ENCODE measurements around the gene MMP17. TPM values are rescaled to one million over a fixed set of nuclear protein-coding genes. Genes with fewer than 3 reads are reported as not detected.

MMP17 gene
- total RNA-seq, 4 donors from 2014 or later: 1.3 to 3.1 (median 1.9) TPM

DNA sequence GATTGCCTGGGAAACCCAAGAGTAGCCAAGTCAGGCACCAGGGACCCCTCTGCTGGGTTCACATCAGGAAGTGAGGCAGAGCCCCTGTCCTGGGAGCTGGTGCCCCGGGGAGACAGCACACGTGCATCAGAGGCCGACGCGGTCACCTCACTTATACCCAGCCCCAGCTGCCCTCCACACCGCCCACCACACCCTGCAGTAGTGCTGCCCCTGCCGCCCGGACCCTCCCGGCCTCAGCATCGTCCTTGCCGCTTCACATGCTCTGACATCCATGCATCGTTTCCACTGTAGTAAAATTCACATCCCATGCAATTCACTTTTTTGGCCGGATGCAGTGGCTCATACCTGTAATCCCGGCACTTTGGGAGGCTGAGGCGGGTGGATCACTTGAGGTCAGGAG is 14.0 kb downstream of the MMP17 start:
- 77 to 93% methylated on average over 7 to 14 of the region's 15 CpGs for WGBS, 2 donors
- intact Hi-C loops (cut with DNase I): loop anchor here (10.0 kb wide), 1 partner anchor 163 kb away; no protein-coding TSS in a partner anchor
- Histone ChIP-seq H3K36me3 (peaks cover 0 to 4% (median 0%) of the 10 kb centered on the region in 3 donors), H3K4me3 (no peak overlapping the region), H3K27ac (no peak overlapping the region), H3K27me3 (peaks cover 0 to 12% (median 0%) of the 10 kb centered on the region in 4 donors), H3K9me3 (no peaks in the 10 kb centered on the region), H3K4me1 (no peaks in the 10 kb centered on the region)
- TF ChIP-seq POLR2A (IDR thresholded peaks at IDR 0.05): no peak
- TF ChIP-seq, protein P1, sequence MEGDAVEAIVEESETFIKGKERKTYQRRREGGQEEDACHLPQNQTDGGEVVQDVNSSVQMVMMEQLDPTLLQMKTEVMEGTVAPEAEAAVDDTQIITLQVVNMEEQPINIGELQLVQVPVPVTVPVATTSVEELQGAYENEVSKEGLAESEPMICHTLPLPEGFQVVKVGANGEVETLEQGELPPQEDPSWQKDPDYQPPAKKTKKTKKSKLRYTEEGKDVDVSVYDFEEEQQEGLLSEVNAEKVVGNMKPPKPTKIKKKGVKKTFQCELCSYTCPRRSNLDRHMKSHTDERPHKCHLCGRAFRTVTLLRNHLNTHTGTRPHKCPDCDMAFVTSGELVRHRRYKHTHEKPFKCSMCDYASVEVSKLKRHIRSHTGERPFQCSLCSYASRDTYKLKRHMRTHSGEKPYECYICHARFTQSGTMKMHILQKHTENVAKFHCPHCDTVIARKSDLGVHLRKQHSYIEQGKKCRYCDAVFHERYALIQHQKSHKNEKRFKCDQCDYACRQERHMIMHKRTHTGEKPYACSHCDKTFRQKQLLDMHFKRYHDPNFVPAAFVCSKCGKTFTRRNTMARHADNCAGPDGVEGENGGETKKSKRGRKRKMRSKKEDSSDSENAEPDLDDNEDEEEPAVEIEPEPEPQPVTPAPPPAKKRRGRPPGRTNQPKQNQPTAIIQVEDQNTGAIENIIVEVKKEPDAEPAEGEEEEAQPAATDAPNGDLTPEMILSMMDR (IDR thresholded peaks at IDR 0.05): no peak
- DNase-seq: no peak

DNA sequence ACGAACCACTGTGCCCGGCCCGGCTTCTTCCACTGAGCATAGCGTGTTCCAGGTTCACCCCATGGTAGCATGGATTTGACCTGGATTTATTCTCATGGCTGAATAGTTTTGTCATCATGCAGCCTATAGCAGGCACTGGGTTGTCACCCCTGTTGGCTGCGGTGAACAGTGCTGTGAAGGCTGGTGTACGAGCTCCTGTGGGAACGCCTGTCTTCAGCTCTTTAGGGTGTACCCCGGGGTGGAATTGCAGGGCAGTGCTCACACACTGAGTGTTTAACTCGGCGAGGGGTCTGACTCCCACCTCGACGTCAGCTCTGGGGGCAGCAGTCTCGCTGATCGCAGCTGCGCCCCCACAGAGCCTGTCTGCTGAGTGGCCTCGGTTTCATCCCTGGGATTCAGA is 15.3 kb downstream of the MMP17 start:
- peaks cover 0 to under 1% (median 0%) of the 10 kb centered on the region in 4 donors for H3K27me3 ChIP-seq
- no peaks in the 10 kb centered on the region for H3K4me1 ChIP-seq
- WGBS, 2 donors: 70 to 82% methylated on average over 4 to 7 of the region's 16 CpGs
- no peak for TF ChIP-seq POLR2A (IDR thresholded peaks at IDR 0.05)
- TF ChIP-seq, protein P1 (IDR thresholded peaks at IDR 0.05): no peak
- intact Hi-C loops (cut with DNase I): loop anchor here (10.0 kb wide), 1 partner anchor 161 kb away; no protein-coding TSS in a partner anchor
- peaks cover 0 to 4% (median 0%) of the 10 kb centered on the region in 3 donors for H3K36me3 ChIP-seq
- DNase-seq: no peak
- no peak overlapping the region for H3K4me3 ChIP-seq
- H3K27ac ChIP-seq: no peak overlapping the region
- H3K9me3 ChIP-seq: no peaks in the 10 kb centered on the region

DNA sequence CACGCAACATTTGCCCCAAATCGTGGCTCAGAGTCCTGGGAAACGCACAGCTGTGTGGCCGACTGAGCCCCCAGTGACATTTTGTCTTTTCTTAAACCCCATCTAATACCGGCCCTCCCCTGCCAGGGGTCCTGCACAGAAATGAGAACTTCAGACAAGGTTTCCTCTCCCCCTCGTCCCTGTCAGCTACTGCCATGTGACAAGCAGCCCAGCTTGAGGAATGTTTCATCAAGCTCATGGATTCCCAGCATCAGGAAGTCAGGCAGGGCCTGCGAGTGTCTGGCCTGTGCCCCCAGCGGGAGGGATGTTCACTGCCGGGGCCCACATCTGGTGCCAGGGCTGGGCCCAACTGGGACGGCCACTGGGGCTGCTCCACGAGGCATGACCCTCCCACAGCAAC is 15.9 kb downstream of the MMP17 start:
- H3K27ac ChIP-seq: no peak overlapping the region
- intact Hi-C loops (cut with DNase I): loop anchor here (10.0 kb wide), 1 partner anchor 161 kb away; no protein-coding TSS in a partner anchor
- no peak overlapping the region for H3K4me3 ChIP-seq
- no peaks in the 10 kb centered on the region for H3K4me1 ChIP-seq
- H3K36me3 ChIP-seq: peaks cover 0 to 4% (median 0%) of the 10 kb centered on the region in 3 donors
- WGBS, 2 donors: 90 to 95% methylated on average over 6 to 8 of the region's 11 CpGs
- no peaks in the 10 kb centered on the region for H3K9me3 ChIP-seq
- no peak for TF ChIP-seq POLR2A (IDR thresholded peaks at IDR 0.05)
- TF ChIP-seq, protein P1 (IDR thresholded peaks at IDR 0.05): no peak
- no peak for DNase-seq
- H3K27me3 ChIP-seq: no peaks in the 10 kb centered on the region

DNA sequence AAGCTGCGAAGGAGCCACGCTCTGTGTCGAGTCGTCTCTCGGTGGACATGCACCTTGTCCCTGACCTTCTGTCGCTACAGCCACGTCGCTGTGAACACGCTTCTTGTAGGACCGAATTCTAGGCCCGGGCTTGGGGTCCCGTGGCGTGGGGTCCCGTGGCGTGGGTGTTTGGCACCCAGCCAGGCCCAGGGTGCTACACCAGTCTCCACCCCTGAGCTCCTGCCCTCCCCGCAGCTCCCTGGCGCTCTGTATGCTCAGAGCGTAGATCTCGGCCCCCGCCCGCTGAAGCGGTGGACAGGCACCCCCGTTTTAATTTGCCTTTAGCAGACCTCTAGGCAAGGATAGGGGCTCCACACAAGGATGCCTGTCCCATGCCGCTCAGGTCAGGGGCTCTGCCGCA is 16.5 kb downstream of the MMP17 start:
- no peak overlapping the region for H3K27ac ChIP-seq
- no peaks in the 10 kb centered on the region for H3K27me3 ChIP-seq
- no peak for TF ChIP-seq POLR2A (IDR thresholded peaks at IDR 0.05)
- TF ChIP-seq, protein P1 (IDR thresholded peaks at IDR 0.05): no peak
- no peak for DNase-seq
- intact Hi-C loops (cut with DNase I): loop anchor here (10.0 kb wide), 1 partner anchor 160 kb away; no protein-coding TSS in a partner anchor
- no peak overlapping the region for H3K4me3 ChIP-seq
- no peaks in the 10 kb centered on the region for H3K9me3 ChIP-seq
- 87 to 94% methylated on average over 3 to 14 of the region's 25 CpGs for WGBS, 2 donors
- H3K4me1 ChIP-seq: no peaks in the 10 kb centered on the region
- peaks cover 0 to 4% (median 0%) of the 10 kb centered on the region in 3 donors for H3K36me3 ChIP-seq

DNA sequence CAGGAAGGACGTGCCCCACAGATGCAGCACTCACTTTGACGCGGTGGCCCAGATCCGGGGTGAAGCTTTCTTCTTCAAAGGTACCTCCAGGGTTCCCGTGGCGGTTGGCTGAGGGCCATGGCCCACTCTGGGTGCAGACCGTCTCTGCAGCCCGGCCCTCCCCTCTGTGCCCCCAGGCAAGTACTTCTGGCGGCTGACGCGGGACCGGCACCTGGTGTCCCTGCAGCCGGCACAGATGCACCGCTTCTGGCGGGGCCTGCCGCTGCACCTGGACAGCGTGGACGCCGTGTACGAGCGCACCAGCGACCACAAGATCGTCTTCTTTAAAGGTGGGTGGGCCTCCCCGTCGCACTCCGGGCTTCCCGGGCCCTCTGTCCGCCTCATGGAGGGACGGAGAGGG is 16.9 kb downstream of the MMP17 start:
- Histone ChIP-seq H3K4me1 (no peaks in the 10 kb centered on the region), H3K36me3 (peaks cover 0 to 4% (median 0%) of the 10 kb centered on the region in 3 donors), H3K4me3 (no peak overlapping the region), H3K9me3 (no peaks in the 10 kb centered on the region), H3K27me3 (no peaks in the 10 kb centered on the region), H3K27ac (no peak overlapping the region)
- TF ChIP-seq, protein P1 (IDR thresholded peaks at IDR 0.05): no peak
- no peak for TF ChIP-seq POLR2A (IDR thresholded peaks at IDR 0.05)
- intact Hi-C loops (cut with DNase I): loop anchor here (10.0 kb wide), 1 partner anchor 160 kb away; no protein-coding TSS in a partner anchor
- no peak for DNase-seq
- 87 to 89% methylated on average over 3 to 24 of the region's 29 CpGs for WGBS, 2 donors

Data from esophagus squamous epithelium (tissue), 5 donors.